ENCODE data around the gene LPP. TPM values are rescaled to one million over a fixed set of nuclear protein-coding genes. Genes with fewer than 3 reads are reported as not detected.

Gene LPP
- total RNA-seq, 1 experiment from 2014 or later = 264 TPM

DNA sequence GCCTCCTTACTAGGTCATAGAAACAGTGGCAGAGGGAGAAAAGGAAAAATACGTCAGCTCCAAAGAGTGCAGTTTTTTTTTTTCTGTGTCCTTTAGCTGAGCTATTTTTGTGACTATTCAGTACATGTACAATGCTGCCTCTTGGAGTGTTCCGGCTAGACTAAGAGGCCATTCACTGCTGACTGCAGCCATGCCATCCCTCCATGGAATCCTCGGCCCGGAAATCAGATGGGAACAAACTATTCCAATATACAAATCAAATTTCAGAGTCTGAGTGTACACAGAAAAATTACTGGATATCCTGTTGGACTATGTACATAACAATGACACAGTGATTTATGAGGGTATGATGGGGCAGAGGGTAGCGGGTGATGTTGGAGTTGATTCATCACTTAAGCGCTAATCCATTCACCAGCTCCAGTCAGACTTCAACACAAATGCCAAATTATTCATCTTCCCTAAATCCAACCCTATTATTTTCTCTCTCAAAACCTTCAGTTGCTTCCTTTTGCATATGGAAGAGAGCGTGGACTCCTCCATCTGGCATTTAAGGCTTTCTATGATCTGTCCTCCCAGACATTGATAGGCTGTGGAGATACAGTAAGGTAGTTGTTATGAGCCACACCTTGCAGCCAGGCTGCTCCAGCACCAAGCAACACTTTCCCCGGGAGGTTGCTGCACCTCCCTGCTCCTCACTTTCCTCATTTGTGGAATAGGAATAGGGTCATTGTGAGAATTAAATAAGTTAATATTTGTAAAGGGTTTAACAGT lies 109.1 kb downstream of the LPP start:
- Mint-ChIP-seq H3K9me3 (ENCODE audit: low read depth, unreplicated experiment) (no peaks in the 10 kb centered on the region), H3K4me3 (ENCODE audit: low read depth, unreplicated experiment) (no peak overlapping the region), H3K27ac (ENCODE audit: unreplicated experiment) (peak overlapping the region; percentile 7), H3K4me1 (ENCODE audit: low read depth, unreplicated experiment) (peaks cover 14% of the 10 kb centered on the region), H3K36me3 (ENCODE audit: insufficient read depth, unreplicated experiment) (no peaks in the 10 kb centered on the region), H3K27me3 (ENCODE audit: unreplicated experiment) (no peaks in the 10 kb centered on the region)
- CTCF ChIA-PET = interaction anchor here (0.7 to 1.5 kb wide), 3 partner anchors 35 to 1935 kb away, joined by 3 to 6 read pairs (median 4); no protein-coding TSS in a partner anchor
- no peak for DNase-seq
- intact Hi-C loops (cut with micrococcal nuclease; ENCODE audit: unreplicated experiment) = no loop called here
- TF ChIP-seq, protein P1, sequence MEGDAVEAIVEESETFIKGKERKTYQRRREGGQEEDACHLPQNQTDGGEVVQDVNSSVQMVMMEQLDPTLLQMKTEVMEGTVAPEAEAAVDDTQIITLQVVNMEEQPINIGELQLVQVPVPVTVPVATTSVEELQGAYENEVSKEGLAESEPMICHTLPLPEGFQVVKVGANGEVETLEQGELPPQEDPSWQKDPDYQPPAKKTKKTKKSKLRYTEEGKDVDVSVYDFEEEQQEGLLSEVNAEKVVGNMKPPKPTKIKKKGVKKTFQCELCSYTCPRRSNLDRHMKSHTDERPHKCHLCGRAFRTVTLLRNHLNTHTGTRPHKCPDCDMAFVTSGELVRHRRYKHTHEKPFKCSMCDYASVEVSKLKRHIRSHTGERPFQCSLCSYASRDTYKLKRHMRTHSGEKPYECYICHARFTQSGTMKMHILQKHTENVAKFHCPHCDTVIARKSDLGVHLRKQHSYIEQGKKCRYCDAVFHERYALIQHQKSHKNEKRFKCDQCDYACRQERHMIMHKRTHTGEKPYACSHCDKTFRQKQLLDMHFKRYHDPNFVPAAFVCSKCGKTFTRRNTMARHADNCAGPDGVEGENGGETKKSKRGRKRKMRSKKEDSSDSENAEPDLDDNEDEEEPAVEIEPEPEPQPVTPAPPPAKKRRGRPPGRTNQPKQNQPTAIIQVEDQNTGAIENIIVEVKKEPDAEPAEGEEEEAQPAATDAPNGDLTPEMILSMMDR (IDR thresholded peaks at IDR 0.05; ENCODE audit: unreplicated experiment) = no peak
- BruUV-seq (replicated peaks) = no TSS peak

DNA sequence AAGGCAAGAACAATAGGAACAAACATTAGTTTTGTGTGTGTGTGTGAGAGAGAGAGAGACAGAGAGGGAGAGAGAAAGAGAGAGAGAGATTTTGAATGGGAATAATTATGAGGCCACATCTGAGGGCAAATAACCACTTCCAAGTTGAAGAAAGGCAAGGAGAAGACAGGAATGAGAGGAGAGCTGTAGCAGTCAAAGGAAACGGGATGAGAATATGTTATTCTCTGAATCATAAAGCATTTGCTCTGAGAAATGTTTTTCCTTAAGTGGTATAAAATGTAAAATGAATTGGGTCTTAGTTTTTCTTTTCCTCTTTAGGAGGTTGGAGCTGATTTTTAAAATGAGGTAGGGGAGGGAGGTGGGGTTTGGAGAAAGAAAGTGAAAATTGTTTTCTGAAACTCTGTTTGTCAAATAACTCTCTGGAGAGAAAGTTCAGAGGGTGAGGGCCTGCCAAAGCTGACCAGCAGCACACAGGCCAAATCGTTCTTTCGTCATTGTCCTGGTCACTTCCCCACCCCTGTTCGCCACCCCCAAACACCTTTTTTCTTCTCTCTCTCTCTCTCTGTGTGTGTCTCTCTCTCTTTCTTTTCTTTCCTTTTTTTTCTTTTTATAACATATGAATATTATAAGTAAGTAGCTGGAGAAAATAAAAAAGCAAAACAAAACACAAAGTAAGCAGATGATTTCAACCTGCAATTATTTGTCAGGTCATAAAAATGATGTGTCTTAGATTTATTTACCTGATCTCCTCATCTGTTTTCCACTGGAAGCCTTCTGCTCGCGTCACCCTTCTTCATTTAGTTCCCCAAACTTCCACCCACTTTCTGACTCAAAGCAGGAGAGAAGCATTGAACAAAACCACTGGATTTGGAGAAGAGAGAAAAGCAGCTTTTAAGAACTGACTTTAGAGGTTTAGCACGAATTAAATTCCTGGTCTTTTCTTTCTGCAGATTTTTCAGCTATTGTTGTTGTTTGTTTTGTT lies 110.6 kb downstream of the LPP start:
- peaks cover 12% of the 10 kb centered on the region for H3K4me1 Mint-ChIP-seq (ENCODE audit: low read depth, unreplicated experiment)
- intact Hi-C loops (cut with micrococcal nuclease; ENCODE audit: unreplicated experiment) = no loop called here
- DNase-seq = no peak

DNA sequence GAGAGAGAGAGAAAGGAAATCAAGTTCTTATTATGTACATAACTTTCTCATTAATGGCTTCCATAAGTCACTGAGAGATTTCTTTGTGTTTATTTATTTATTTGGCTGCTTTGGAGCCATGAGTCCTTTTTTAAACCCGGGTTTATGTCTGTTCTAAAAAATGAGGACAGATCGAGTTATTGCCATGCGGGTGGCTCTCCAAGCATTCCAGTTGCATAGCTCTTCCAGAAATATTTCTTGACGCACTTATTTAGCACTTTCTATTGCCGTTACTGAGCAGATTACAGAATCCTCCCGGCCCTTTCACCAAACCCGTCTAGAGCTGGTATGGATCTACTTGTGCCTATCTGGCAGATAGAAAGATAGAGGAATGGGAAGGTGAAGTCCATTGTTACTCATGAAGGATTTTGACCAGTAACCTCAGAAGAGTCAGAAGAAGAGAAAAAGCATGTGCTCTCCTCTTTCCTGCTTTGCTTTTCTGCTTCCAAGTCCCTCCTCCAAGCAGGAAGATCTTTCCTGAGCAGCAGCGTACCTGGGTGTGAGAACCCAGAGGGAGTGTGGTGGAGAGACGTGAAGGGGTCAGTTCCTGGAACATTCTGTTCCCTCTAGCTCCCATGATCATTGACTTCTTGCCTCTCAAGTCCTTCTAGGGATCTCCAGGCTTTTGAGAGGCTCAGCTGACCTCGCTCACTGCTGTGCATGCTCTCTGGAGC lies 112.8 kb downstream of the LPP start:
- DNase-seq = no peak
- Mint-ChIP-seq H3K4me1 (ENCODE audit: low read depth, unreplicated experiment) (peaks cover 31% of the 10 kb centered on the region), H3K27me3 (ENCODE audit: unreplicated experiment) (no peaks in the 10 kb centered on the region), H3K27ac (ENCODE audit: unreplicated experiment) (no peak overlapping the region), H3K36me3 (ENCODE audit: insufficient read depth, unreplicated experiment) (peaks cover 17% of the 10 kb centered on the region), H3K9me3 (ENCODE audit: low read depth, unreplicated experiment) (no peaks in the 10 kb centered on the region), H3K4me3 (ENCODE audit: low read depth, unreplicated experiment) (no peak overlapping the region)
- intact Hi-C loops (cut with micrococcal nuclease; ENCODE audit: unreplicated experiment) = no loop called here
- CTCF ChIA-PET = interaction anchor here (0.5 kb wide), 1 partner anchor 25 kb away, joined by 5 read pairs; no protein-coding TSS in a partner anchor
- BruUV-seq (replicated peaks) = no TSS peak
- TF ChIP-seq, protein P1 (IDR thresholded peaks at IDR 0.05; ENCODE audit: unreplicated experiment) = no peak

More for the DNA sequence above, 110.6 kb downstream of the LPP start:
- TF ChIP-seq, protein P1 (IDR thresholded peaks at IDR 0.05; ENCODE audit: unreplicated experiment) = no peak
- no peaks in the 10 kb centered on the region for H3K27me3 Mint-ChIP-seq (ENCODE audit: unreplicated experiment)
- H3K9me3 Mint-ChIP-seq (ENCODE audit: low read depth, unreplicated experiment) = no peaks in the 10 kb centered on the region
- no peak overlapping the region for H3K27ac Mint-ChIP-seq (ENCODE audit: unreplicated experiment)
- no TSS peak for BruUV-seq (replicated peaks)
- CTCF ChIA-PET = interaction anchor here (0.6 to 1.5 kb wide), 7 partner anchors 9 to 524 kb away, joined by 3 to 6 read pairs (median 3); partner anchors contain the start of gene BCL6
- no peaks in the 10 kb centered on the region for H3K36me3 Mint-ChIP-seq (ENCODE audit: insufficient read depth, unreplicated experiment)
- no peak overlapping the region for H3K4me3 Mint-ChIP-seq (ENCODE audit: low read depth, unreplicated experiment)
